GM12878 (cell line): ENCODE measurements around the gene FRYL. TPM values are rescaled to one million over a fixed set of nuclear protein-coding genes. Genes with fewer than 3 reads are reported as not detected.

ENCODE experiments used
- ATAC-seq: fragments of 200-7000 bp; cut with Tn5 transposase; 3 replicates; pipeline ENCODE4 v1.9.1; 2020; ENCODE audit warnings: mild to moderate bottlenecking, moderate library complexity
- BruUV-seq: library from RNA; stranded (reverse); fragments of 400-500 nt; replicated peaks from 2 replicates; lab custom pipeline; 2021; lab: Mats Ljungman, UMichigan
- CTCF ChIA-PET: fragments of 300-600 bp; sonication (Branson Sonifier 250); formaldehyde crosslinking; extraction: SDS; loops from one replicate; lab custom pipeline; 2021; ENCODE audit warnings: inconsistent platforms; lab: Yijun Ruan, JAX
- POLR2A ChIA-PET: fragments of 350-600 bp; formaldehyde crosslinking; extraction: SDS; loops from one replicate; lab custom pipeline; 2021; ENCODE audit warnings: inconsistent platforms; lab: Charles Lee
- RAD21 ChIA-PET: fragments of 300-600 bp; sonication (Branson Sonifier 250); formaldehyde crosslinking; loops from one replicate; lab custom pipeline; 2023; ENCODE audit warnings: antibody characterized with exemption; ENCODE audit not compliant: unreplicated experiment; lab: Charles Lee
- SMC1A ChIA-PET: fragments of 300-600 bp; sonication (Branson Sonifier 250); formaldehyde crosslinking; loops from one replicate; lab custom pipeline; 2023; ENCODE audit not compliant: unreplicated experiment, uncharacterized antibody; lab: Charles Lee
- DNase-seq: peaks from one replicate; pipeline ENCODE4 v3.0.0-alpha.2; 2011; ENCODE audit warnings: low read depth, low spot score
- FAIRE-seq: peaks from 3 replicates; lab custom pipeline; 2011; peaks lifted over from hg19 to GRCh38; lab: Jason Lieb, UNC
- H2AFZ ChIP-seq: 2 replicates; pipeline ENCODE4 v1.6.0; 2011; ENCODE audit warnings: low read depth, low read length, control low read depth; ENCODE audit not compliant: control insufficient read depth
- H3K27ac ChIP-seq: 2 replicates; pipeline ENCODE4 v1.5.1; 2011; ENCODE audit warnings: control low read depth; ENCODE audit not compliant: control insufficient read depth, insufficient read depth
- H3K27me3 ChIP-seq, 2 experiments: replicated peaks in 1 of 2; 2 replicates each; pipeline versions ENCODE4 v1.6.0 to v1.6.1; 2011; ENCODE audit warnings: low read length in 1 of 2; ENCODE audit not compliant: control insufficient read depth in 2 of 2, insufficient read depth in 2 of 2
- H3K36me3 ChIP-seq, 2 experiments: 2 replicates each; pipeline ENCODE4 v1.5.1; 2011; ENCODE audit warnings: low read length in 1 of 2; ENCODE audit not compliant: control insufficient read depth in 2 of 2, insufficient read depth in 2 of 2
- H3K4me1 ChIP-seq: 2 replicates; pipeline ENCODE4 v1.6.1; 2011; ENCODE audit warnings: mild to moderate bottlenecking, low read length, moderate library complexity, mixed read lengths; ENCODE audit not compliant: control insufficient read depth, insufficient read depth
- H3K4me2 ChIP-seq: 2 replicates; pipeline ENCODE4 v1.6.0; 2011; ENCODE audit warnings: control low read depth; ENCODE audit not compliant: control insufficient read depth, insufficient read depth
- H3K4me3 ChIP-seq: fragments of 200-600 bp; sonication (generic); 2 replicates; pipeline ENCODE4 v1.5.1; 2016
- H3K79me2 ChIP-seq: 2 replicates; pipeline ENCODE4 v1.6.0; 2011; ENCODE audit warnings: low read length; ENCODE audit not compliant: control insufficient read depth, insufficient read depth
- H3K9ac ChIP-seq: 2 replicates; pipeline ENCODE4 v1.8.0; 2011; ENCODE audit warnings: low read length, control low read depth, mixed read lengths; ENCODE audit not compliant: control insufficient read depth, insufficient read depth
- H3K9me3 ChIP-seq: replicated peaks from 3 replicates; pipeline ENCODE4 v1.5.1; 2011; ENCODE audit warnings: mild to moderate bottlenecking, low read length; ENCODE audit not compliant: control insufficient read depth, insufficient read depth
- H4K20me1 ChIP-seq: 2 replicates; pipeline ENCODE4 v1.6.0; 2011; ENCODE audit not compliant: control insufficient read depth, insufficient read depth
- BCLAF1 ChIP-seq: fragments of 450-650 bp; IDR thresholded peaks from 2 replicates; pipeline ENCODE4 v1.6.1; 2017; ENCODE audit warnings: antibody characterized with exemption, mild to moderate bottlenecking, moderate library complexity
- CBX3 ChIP-seq: fragments of 200-600 bp; sonication (generic); IDR thresholded peaks from 2 replicates; pipeline ENCODE4 v1.6.1; 2016; ENCODE audit warnings: low read depth, borderline replicate concordance
- CEBPZ ChIP-seq: fragments of 150-350 bp; IDR thresholded peaks from 2 replicates; pipeline ENCODE4 v1.6.1; 2016; ENCODE audit warnings: low read depth, low read length
- MEF2A ChIP-seq: IDR thresholded peaks from 2 replicates; pipeline ENCODE4 v1.6.1; 2011; ENCODE audit warnings: low read depth, mild to moderate bottlenecking, low read length, moderate library complexity; ENCODE audit not compliant: insufficient read depth
- WGBS: methylation state at CpG from one replicate; pipeline ENCODE4 v1.1.6; 2016; ENCODE audit warnings: low lambda C conversion rate; ENCODE audit not compliant: insufficient replicate concordance, insufficient coverage; ENCODE audit errors: missing lambda C conversion rate; 5-methylcytosine and 5-hydroxymethylcytosine counted together
- in situ Hi-C: fragments of 300-500 bp; cut with MboI; formaldehyde crosslinking; loops from 9 replicates; pipeline ENCODE4 v1.14.3; 2018; ENCODE audit warnings: mixed read lengths
- intact Hi-C: fragments of 100-400 bp; cut with micrococcal nuclease; formaldehyde crosslinking; loops from one replicate; pipeline ENCODE4 v1.14.2; 2022; ENCODE audit not compliant: unreplicated experiment
- polyA plus RNA-seq, 11 experiments: library from polyadenylated mRNA; depleted of rRNA in 4 of 11; unstranded in 6 of 11; stranded (reverse) in 5 of 11; fragments of >200 nt; fragmentation: Nextera tagmentation in 4 of 11; fragmentation: Illumina TruSeq in 1 of 11; extraction: Ambion mirVana in 4 of 11; extraction: Trizol in 1 of 11; gene quantifications; 1 replicate in 1 of 11; 2 replicates in 10 of 11; pipeline versions ENCODE4 v1.2.1 to v1.2.3, GENCODE V29; 2011 to 2016; ENCODE audit warnings: inconsistent platforms in 2 of 11, missing spikeins in 2 of 11, low read depth in 1 of 11
- total RNA-seq, 4 experiments: library from RNA; depleted of rRNA in 3 of 4; stranded (reverse); fragments of >200 nt in 3 of 4; fragmentation: Illumina TruSeq in 1 of 4; extraction: Trizol in 1 of 4; gene quantifications; 2 replicates each; pipeline versions ENCODE4 v1.2.1 to v1.2.3, GENCODE V29; 2013 to 2021

Gene FRYL
- total and polyA plus RNA-seq, 10 of the 15 experiments (the other 5 are each of a cell fraction or from before 2014, with no cell fraction given), result 10.3 to 50.6 (median 28.7) TPM

- Histone ChIP-seq H3K27ac (0 out of 2 replicates have a peak overlapping the region, but pooled peaks have one; percentile 11), H3K9ac (no peak overlapping the region), H3K36me3 (no peaks in the 10 kb centered on the region), H2AFZ (no peak overlapping the region), H3K4me2 (no peak overlapping the region), H3K9me3 (no peaks in the 10 kb centered on the region; the same call in 1 of the 3 replicates), H3K27me3 (no peaks in the 10 kb centered on the region), H3K79me2 (no peaks in the 10 kb centered on the region; the same call in none of the 2 replicates), H4K20me1 (no peaks in the 10 kb centered on the region), H3K4me1 (no peaks in the 10 kb centered on the region), H3K4me3 (no peak overlapping the region)
- ATAC-seq (peak; percentile 59), FAIRE-seq (no peak), DNase-seq (no peak)
- ChIA-PET RAD21 (interaction anchor here (0.6 to 1.8 kb wide), 3 partner anchors 13 to 133 kb away, joined by 3 to 8 read pairs (median 4); no protein-coding TSS in a partner anchor), POLR2A (interaction anchor here (0.7 to 0.8 kb wide), 2 partner anchors 84 to 314 kb away, joined by 3 to 4 read pairs; no protein-coding TSS in a partner anchor), CTCF (interaction anchor here (0.7 to 3.4 kb wide), 4 partner anchors 9 to 90 kb away, joined by 3 to 12 read pairs (median 8); no protein-coding TSS in a partner anchor), SMC1A (interaction anchor here (0.6 to 3.4 kb wide), 10 partner anchors 9 to 1641 kb away, joined by 3 to 19 read pairs (median 4); no protein-coding TSS in a partner anchor)
- in situ Hi-C loops (no loop called here), intact Hi-C loops (no loop called here)
- BruUV-seq, result no TSS peak
- TF ChIP-seq CEBPZ, result no peak
- no peak for TF ChIP-seq BCLAF1
- no peak for TF ChIP-seq CBX3
- 0 out of 2 replicates have a peak, but pooled peaks have one; percentile 41 for TF ChIP-seq MEF2A
- 95% methylated on average over 4 of the region's 4 CpGs for WGBS
These were observed 111.6 kb downstream of the FRYL start for GRCh38 chr4:48668254-48669017.
